ENCODE results near the gene SF3B4. TPM values are rescaled to one million over a fixed set of nuclear protein-coding genes. Genes with fewer than 3 reads are reported as not detected.
A peak's percentile ranks its signal among the peaks of the same experiment; 100 is the strongest.

The SF3B4 gene, protein sequence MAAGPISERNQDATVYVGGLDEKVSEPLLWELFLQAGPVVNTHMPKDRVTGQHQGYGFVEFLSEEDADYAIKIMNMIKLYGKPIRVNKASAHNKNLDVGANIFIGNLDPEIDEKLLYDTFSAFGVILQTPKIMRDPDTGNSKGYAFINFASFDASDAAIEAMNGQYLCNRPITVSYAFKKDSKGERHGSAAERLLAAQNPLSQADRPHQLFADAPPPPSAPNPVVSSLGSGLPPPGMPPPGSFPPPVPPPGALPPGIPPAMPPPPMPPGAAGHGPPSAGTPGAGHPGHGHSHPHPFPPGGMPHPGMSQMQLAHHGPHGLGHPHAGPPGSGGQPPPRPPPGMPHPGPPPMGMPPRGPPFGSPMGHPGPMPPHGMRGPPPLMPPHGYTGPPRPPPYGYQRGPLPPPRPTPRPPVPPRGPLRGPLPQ
- total RNA-seq, result 10 to 100 TPM; 10.2 to 17.9 (median 12.4) TPM

DNA sequence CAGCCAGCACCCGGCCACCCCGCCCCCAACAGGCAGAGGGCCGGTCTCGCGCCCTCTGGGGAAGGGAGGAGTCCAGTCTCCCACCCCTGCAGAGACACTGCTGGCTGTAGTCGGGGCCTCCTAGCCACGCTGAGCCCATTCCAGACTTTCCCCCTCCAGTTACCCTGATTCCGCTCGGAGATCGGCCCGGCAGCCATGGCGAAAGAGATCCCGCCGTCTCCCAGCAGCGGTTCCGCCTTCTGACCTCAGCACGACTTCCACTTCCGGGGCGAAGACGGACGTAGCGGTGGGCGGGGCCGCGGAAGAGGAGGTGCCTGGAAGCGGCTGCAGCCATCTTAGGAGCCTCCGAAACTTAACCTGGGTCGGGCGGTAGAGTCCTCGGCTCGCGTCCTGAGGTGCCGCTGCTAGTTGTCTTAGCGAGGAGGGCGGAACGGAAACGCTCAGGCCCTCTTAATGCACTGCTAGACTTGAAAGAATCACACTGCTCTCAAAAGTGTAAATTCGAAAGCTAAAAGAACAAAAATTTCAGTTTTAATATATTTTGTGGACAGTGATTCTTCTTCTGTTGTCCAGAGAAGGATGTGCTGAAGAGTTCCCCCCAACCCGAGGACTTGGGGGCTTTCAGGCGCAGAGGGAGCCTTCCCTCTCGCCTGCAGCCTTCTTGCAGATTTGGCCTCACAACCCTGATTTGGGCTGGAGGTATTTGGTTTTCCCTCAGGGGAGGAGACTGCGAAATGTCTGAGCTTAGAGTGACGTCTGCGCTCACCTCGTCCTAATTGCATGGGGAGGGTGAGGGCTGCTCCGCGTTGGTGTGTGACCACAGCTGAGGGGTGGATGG is at the start of gene SF3B4:
Gene SF3B4 (minus strand): TSS at position 241 of the 838 bp plus-strand sequence. CDS start 44 bp downstream, at position 197.
- no peaks in the 10 kb centered on the region for H3K9me3 ChIP-seq
- intact Hi-C loops (cut with DNase I), result no loop called here
- 0 to 1% methylated on average over 24 to 38 of the region's 47 CpGs for WGBS, 2 donors
- peak within 1 kb of the TSS; percentile 56 to 87 (median 57) for H3K4me3 ChIP-seq (replicated peaks in 1 of 3)
- DNase-seq, result peak; percentile 97
- H3K4me1 ChIP-seq, result peaks cover 9 to 25% of the 10 kb centered on the region in 2 donors
- H3K36me3 ChIP-seq, result peaks cover 36% of the 10 kb centered on the region in 2 donors
- TF ChIP-seq, protein P1, sequence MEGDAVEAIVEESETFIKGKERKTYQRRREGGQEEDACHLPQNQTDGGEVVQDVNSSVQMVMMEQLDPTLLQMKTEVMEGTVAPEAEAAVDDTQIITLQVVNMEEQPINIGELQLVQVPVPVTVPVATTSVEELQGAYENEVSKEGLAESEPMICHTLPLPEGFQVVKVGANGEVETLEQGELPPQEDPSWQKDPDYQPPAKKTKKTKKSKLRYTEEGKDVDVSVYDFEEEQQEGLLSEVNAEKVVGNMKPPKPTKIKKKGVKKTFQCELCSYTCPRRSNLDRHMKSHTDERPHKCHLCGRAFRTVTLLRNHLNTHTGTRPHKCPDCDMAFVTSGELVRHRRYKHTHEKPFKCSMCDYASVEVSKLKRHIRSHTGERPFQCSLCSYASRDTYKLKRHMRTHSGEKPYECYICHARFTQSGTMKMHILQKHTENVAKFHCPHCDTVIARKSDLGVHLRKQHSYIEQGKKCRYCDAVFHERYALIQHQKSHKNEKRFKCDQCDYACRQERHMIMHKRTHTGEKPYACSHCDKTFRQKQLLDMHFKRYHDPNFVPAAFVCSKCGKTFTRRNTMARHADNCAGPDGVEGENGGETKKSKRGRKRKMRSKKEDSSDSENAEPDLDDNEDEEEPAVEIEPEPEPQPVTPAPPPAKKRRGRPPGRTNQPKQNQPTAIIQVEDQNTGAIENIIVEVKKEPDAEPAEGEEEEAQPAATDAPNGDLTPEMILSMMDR (IDR thresholded peaks at IDR 0.05), result peak in 1 of 6 experiments; percentile 22
- TF ChIP-seq POLR2A (IDR thresholded peaks at IDR 0.05), result peak; percentile 82 to 99
- H3K27ac ChIP-seq, result peak within 1 kb of the TSS; percentile 94 to 95 (median 94)
- H3K27me3 ChIP-seq, result no peaks in the 10 kb centered on the region

DNA sequence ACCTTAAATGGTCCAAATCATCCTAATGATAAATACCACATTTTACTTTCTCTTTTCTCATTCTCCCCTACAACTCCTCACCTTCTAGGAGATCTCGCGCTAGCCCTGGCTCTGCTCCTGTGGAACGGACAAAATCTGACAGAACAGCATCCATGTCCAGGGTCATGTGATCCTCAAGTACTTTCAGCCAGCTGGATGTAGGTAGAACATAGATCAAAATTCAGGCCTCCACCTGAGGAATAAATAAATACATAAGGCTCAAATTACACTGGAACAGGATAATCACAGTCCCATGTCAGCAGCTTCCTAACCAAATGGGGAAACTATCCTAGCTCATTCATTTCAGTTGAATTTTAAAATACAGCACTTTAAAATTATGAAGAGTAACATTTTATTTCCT is 49.7 kb upstream of the SF3B4 start:
- H3K27me3 ChIP-seq, result no peaks in the 10 kb centered on the region

DNA sequence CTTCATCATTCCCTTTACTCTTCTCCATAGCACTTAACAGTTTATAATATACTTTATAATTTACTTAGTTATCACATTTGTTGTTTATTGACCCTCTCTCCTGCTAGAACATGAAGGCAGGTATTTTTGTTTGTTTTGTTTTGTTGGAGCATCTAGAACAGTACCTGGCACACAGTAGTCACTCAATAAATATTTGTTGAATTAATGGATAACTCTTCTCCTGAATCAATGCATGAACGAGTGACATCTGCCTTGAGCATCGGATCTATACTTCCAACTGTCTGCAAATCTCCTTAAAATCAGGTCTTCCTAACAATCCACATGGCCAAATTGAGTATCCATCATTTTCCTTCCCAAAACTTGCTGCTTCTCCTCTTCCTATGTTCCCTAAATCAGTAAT is 44.9 kb upstream of the SF3B4 start:
- Histone ChIP-seq H3K36me3 (peaks cover 48% of the 10 kb centered on the region in 2 donors), H3K4me1 (no peaks in the 10 kb centered on the region), H3K27ac (no peak overlapping the region), H3K9me3 (no peaks in the 10 kb centered on the region), H3K27me3 (no peaks in the 10 kb centered on the region), H3K4me3 (replicated peaks in 1 of 3) (no peak overlapping the region)
- WGBS, 2 donors, result 96 to 98% methylated on average over 2 of the region's 2 CpGs
- TF ChIP-seq POLR2A (IDR thresholded peaks at IDR 0.05), result no peak
- TF ChIP-seq, protein P1 (IDR thresholded peaks at IDR 0.05), result no peak
- intact Hi-C loops (cut with DNase I), result no loop called here
- DNase-seq, result no peak

More for the DNA sequence above, 49.7 kb upstream of the SF3B4 start:
- 93 to 94% methylated on average over 3 of the region's 3 CpGs for WGBS, 2 donors
- Histone ChIP-seq H3K36me3 (peaks cover 27 to 30% of the 10 kb centered on the region in 2 donors), H3K9me3 (no peaks in the 10 kb centered on the region), H3K4me1 (peaks cover 8 to 19% of the 10 kb centered on the region in 2 donors), H3K27ac (no peak overlapping the region), H3K4me3 (replicated peaks in 1 of 3) (no peak overlapping the region)
- no peak for DNase-seq
- no peak for TF ChIP-seq POLR2A (IDR thresholded peaks at IDR 0.05)
- intact Hi-C loops (cut with DNase I), result no loop called here

DNA sequence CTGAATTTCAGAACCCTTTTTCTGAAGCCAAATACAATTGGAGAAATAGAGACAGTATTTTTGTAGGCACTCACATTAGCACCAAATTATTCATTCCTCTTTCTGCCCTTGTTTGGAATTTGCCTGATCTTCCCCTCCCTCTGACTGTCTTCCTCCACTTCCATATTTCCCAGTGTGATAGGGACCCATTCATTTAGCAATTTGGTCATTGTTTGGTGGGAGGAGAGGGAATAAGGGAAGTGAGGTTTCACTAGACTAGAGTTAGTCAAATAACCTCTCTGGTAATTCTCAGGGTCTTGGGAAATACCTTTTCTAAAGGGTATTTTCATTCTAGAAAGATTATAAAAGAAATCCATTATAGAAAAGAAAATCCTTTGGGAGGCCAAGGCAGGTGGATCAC is 40.0 kb upstream of the SF3B4 start:
- H3K27ac ChIP-seq, result no peak overlapping the region
- H3K36me3 ChIP-seq, result peaks cover 41 to 54% of the 10 kb centered on the region in 2 donors
- no peaks in the 10 kb centered on the region for H3K27me3 ChIP-seq
- no peaks in the 10 kb centered on the region for H3K9me3 ChIP-seq
- intact Hi-C loops (cut with DNase I), result loop anchor here (10.0 kb wide), 1 partner anchor 47 kb away; the partner anchor contains the start of gene OTUD7B
- DNase-seq, result no peak
- no peak overlapping the region for H3K4me3 ChIP-seq (replicated peaks in 1 of 3)
- H3K4me1 ChIP-seq, result peaks cover 0 to 12% of the 10 kb centered on the region in 2 donors
- no peak for TF ChIP-seq POLR2A (IDR thresholded peaks at IDR 0.05)
- TF ChIP-seq, protein P1 (IDR thresholded peaks at IDR 0.05), result no peak

DNA sequence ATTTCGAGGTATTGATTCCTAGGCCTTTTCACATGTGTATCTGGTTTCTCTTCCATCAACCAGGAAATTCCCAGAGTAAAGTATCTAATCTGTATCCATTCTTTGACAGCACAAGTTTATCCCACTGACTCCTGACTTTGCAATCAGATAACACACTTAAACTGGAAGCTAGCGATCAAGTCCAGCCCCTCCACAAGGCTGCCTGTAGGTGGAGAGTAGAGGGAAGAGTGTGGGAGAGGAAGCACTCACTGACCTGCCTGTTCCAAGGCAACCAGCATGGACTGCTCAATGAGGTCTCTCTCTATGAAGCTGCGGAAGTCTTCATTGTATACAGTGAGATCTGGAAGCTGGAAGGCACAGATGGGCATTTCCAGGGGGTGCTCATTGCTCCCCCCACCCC is 39.4 kb upstream of the SF3B4 start:
- 88 to 93% methylated on average over 3 of the region's 3 CpGs for WGBS, 2 donors

More for the DNA sequence above, 39.4 kb upstream of the SF3B4 start:
- no peaks in the 10 kb centered on the region for H3K27me3 ChIP-seq
- intact Hi-C loops (cut with DNase I), result loop anchor here (10.0 kb wide), 1 partner anchor 48 kb away; the partner anchor contains the start of gene OTUD7B
- H3K4me1 ChIP-seq, result peaks cover 0 to 18% of the 10 kb centered on the region in 2 donors
- TF ChIP-seq, protein P1 (IDR thresholded peaks at IDR 0.05), result no peak
- no peak for TF ChIP-seq POLR2A (IDR thresholded peaks at IDR 0.05)
- H3K4me3 ChIP-seq (replicated peaks in 1 of 3), result no peak overlapping the region
- H3K27ac ChIP-seq, result no peak overlapping the region
- no peaks in the 10 kb centered on the region for H3K9me3 ChIP-seq
- DNase-seq, result no peak
- H3K36me3 ChIP-seq, result peaks cover 41 to 50% of the 10 kb centered on the region in 2 donors
